BLaER1 treated with 17β-estradiol and CSF1 and Interleukin-3, amounts not matched to agents 10 nM and 100 nM (cell line): Measurements from ENCODE around the gene KCTD15.

ENCODE experiments used
- H3K27ac ChIP-seq, 11 experiments: shearing (Covaris generic); formaldehyde crosslinking; 2 replicates each; pipeline ENCODE4 v1.8.1; 2022
- H3K27me3 ChIP-seq, 11 experiments: shearing (Covaris generic); formaldehyde crosslinking; 2 replicates each; pipeline ENCODE4 v1.8.1; 2022
- H3K36me3 ChIP-seq, 11 experiments: shearing (Covaris generic); formaldehyde crosslinking; 2 replicates each; pipeline ENCODE4 v1.8.1; 2022
- H3K4me1 ChIP-seq, 10 experiments: shearing (Covaris generic); formaldehyde crosslinking; 2 replicates each; pipeline ENCODE4 v1.8.1; 2022
- H3K4me2 ChIP-seq, 11 experiments: shearing (Covaris generic); formaldehyde crosslinking; 2 replicates each; pipeline ENCODE4 v1.8.1; 2022
- H3K4me3 ChIP-seq, 10 experiments: shearing (Covaris generic); formaldehyde crosslinking; 2 replicates each; pipeline ENCODE4 v1.8.1; 2022
- H3K9ac ChIP-seq, 11 experiments: shearing (Covaris generic); formaldehyde crosslinking; 2 replicates each; pipeline ENCODE4 v1.8.1; 2022
- H3K9me3 ChIP-seq, 11 experiments: shearing (Covaris generic); formaldehyde crosslinking; replicated peaks in 1 of 11; 2 replicates each; pipeline ENCODE4 v1.8.1; 2022
- H4K20me1 ChIP-seq, 11 experiments: shearing (Covaris generic); formaldehyde crosslinking; 2 replicates each; pipeline ENCODE4 v1.8.1; 2022
- Cebpa-rat ChIP-seq, 11 experiments: shearing (Covaris generic); IDR thresholded peaks; 2 replicates each; pipeline ENCODE4 v1.8.1; 2022

Gene KCTD15

DNA sequence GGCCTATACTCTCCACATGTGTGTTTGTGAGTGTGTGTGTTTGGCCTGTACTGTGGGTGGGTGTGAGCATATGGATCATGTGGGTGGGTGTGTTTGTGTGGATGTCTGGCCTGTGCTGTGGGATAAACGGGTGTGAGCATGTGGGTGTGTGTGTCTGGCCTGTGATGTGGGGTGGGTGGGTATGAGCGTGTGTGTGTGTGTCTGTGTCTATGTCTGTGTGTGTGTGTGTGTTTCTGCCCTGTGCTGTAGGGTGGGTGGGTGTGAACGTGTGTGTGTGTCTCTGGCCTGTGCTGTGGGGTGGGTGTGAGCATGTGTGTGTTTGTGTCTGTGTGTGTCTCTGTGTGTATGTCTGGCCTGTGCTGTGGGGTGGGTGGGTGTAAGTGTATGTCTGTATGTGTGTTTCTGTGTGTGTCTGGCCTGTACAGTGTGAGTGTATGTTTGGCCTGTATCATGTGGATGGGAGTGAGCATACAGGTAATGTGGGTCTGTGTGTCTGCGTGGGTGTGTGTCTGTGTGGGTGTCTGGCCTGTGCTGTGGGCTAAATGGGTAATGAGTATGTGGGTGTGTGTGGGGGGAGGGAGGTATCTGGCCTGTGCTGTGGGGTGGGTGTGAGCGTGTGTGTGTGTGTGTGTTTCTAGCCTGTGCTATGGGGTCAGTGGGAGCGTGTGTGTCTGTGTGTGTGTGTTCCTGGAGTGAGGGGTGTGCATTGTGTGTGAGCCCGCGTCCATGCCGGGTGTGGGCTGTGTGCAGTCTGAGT is 20.8 kb upstream of the KCTD15 start:
- H3K9ac ChIP-seq: no peak overlapping the region
- H3K4me2 ChIP-seq: no peak overlapping the region
- H3K4me3 ChIP-seq: no peak overlapping the region
- peaks cover 0 to 12% (median 4%) of the 10 kb centered on the region in 10 experiments; a peak in 10 of 20 replicates for H3K4me1 ChIP-seq
- TF ChIP-seq Cebpa-rat (IDR thresholded peaks at IDR 0.05): no peak
- H3K27me3 ChIP-seq: peaks cover 0 to 17% (median 9%) of the 10 kb centered on the region in 11 experiments; a peak in 8 of 22 replicates
- H3K9me3 ChIP-seq: no peaks in the 10 kb centered on the region
- H3K27ac ChIP-seq: no peak overlapping the region
- H4K20me1 ChIP-seq: peaks cover 0 to 17% (median 4%) of the 10 kb centered on the region in 11 experiments; a peak in 10 of 22 replicates
- H3K36me3 ChIP-seq: no peaks in the 10 kb centered on the region

DNA sequence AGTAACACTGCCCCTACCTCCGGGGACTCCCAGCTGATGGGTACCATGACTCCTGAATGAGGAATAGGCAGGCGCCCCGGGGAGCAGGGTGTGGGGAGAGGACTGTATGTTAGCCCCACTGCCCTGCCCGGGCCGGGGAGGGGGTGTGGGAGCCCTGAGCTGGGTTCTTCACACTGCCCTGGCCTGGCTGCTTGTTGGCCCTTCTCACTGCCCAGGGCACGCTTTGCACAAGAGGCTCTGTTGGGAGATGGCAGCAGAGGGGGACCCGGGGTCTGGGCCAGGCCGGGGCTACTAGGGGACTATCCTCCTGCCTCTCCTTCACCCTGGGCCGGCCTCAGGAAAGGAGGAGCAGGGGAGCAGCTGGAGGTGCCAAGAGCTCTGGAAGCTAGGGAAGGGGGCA is 19.3 kb upstream of the KCTD15 start:
- no peak overlapping the region for H3K9ac ChIP-seq
- no peak overlapping the region for H3K4me3 ChIP-seq
- no peak overlapping the region for H3K4me2 ChIP-seq
- no peaks in the 10 kb centered on the region for H3K36me3 ChIP-seq
- peaks cover 0 to 6% (median 0%) of the 10 kb centered on the region in 11 experiments; a peak in 3 of 22 replicates for H4K20me1 ChIP-seq
- H3K27me3 ChIP-seq: peaks cover 0 to 12% (median 7%) of the 10 kb centered on the region in 11 experiments; a peak in 7 of 22 replicates
- H3K9me3 ChIP-seq: peaks cover 0 to 4% (median 0%) of the 10 kb centered on the region in 11 experiments; a peak in 6 of 22 replicates
- H3K27ac ChIP-seq: no peak overlapping the region
- H3K4me1 ChIP-seq: peaks cover 0 to 22% (median 5%) of the 10 kb centered on the region in 10 experiments; a peak in 11 of 20 replicates
- TF ChIP-seq Cebpa-rat (IDR thresholded peaks at IDR 0.05): no peak

DNA sequence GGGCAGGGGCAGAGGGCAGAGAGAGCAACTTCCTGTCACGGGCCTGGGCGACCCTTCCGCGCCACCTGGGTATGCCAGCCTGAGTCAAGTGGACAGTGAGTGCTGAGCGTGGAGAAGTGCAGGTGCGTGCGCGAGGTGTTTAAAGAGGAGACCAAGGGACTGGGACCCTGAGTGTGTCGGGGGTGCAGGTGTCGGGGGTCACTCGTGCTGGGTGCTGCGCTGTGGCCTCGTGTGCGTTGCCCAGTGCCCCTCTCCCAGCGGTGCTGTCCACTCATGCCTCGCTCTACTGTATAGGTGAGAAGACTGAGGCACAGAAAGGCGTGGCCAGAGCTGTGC is 18.9 kb upstream of the KCTD15 start:
- H3K4me3 ChIP-seq: no peak overlapping the region
- H3K4me1 ChIP-seq: peaks cover 0 to 22% (median 5%) of the 10 kb centered on the region in 10 experiments; a peak in 11 of 20 replicates
- no peak overlapping the region for H3K9ac ChIP-seq
- peaks cover 0 to 12% (median 7%) of the 10 kb centered on the region in 11 experiments; a peak in 7 of 22 replicates for H3K27me3 ChIP-seq
- peaks cover 0 to 6% (median 0%) of the 10 kb centered on the region in 11 experiments; a peak in 3 of 22 replicates for H4K20me1 ChIP-seq
- H3K27ac ChIP-seq: no peak overlapping the region
- H3K9me3 ChIP-seq: peaks cover 0 to 8% (median 0%) of the 10 kb centered on the region in 11 experiments; a peak in 7 of 22 replicates
- H3K36me3 ChIP-seq: no peaks in the 10 kb centered on the region
- TF ChIP-seq Cebpa-rat (IDR thresholded peaks at IDR 0.05): no peak
- peak overlapping the region in 2 of 11 experiments; percentile 91 to 92; a peak in 3 of 22 replicates for H3K4me2 ChIP-seq

DNA sequence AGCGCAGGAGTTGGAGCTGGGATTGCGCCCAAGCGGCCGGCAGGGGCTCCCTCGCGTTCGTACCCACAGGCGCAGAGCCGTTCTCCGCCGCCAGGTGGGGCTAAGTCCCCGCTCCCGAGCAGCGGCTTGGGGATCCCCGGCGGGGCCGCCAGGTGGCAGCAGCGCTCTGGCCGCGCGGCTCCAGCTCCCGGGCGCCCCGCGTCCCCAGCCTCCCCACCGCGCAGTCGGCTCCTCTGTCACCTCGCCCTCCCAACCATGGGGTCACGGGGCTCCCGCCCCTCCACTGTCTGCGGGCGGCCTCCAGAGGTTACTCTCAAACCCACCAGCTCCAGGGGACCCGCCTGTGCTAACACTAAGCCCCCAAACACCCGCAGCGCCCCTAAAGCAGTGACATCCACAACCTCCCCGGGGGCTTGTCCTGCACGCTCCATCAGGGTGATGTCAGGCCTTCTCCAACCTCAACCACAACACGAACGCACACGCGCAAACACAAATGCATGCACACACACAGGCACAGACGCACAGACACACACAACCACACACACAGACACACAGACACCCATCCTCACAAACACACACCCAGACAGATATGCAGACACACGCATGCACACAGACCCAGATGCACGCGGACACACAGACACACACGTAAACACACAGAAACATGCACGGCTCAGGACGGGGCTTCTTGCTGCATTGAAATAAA is 18.4 kb upstream of the KCTD15 start:
- peak overlapping the region; percentile 16 to 64 (median 54); a peak in 16 of 22 replicates for H3K9ac ChIP-seq
- no peak overlapping the region for H3K27ac ChIP-seq
- H3K4me1 ChIP-seq: peaks cover 0 to 22% (median 5%) of the 10 kb centered on the region in 10 experiments; a peak in 11 of 20 replicates
- no peaks in the 10 kb centered on the region for H3K36me3 ChIP-seq
- peaks cover 0 to 12% (median 7%) of the 10 kb centered on the region in 11 experiments; a peak in 7 of 22 replicates for H3K27me3 ChIP-seq
- H4K20me1 ChIP-seq: peaks cover 0 to 6% (median 0%) of the 10 kb centered on the region in 11 experiments; a peak in 3 of 22 replicates
- no peak for TF ChIP-seq Cebpa-rat (IDR thresholded peaks at IDR 0.05)
- peak overlapping the region; percentile 80 to 94 (median 90) for H3K4me2 ChIP-seq
- peak overlapping the region; percentile 35 to 62 (median 46); a peak in 14 of 20 replicates for H3K4me3 ChIP-seq
- peaks cover 0 to 9% (median 0%) of the 10 kb centered on the region in 11 experiments; a peak in 7 of 22 replicates for H3K9me3 ChIP-seq

DNA sequence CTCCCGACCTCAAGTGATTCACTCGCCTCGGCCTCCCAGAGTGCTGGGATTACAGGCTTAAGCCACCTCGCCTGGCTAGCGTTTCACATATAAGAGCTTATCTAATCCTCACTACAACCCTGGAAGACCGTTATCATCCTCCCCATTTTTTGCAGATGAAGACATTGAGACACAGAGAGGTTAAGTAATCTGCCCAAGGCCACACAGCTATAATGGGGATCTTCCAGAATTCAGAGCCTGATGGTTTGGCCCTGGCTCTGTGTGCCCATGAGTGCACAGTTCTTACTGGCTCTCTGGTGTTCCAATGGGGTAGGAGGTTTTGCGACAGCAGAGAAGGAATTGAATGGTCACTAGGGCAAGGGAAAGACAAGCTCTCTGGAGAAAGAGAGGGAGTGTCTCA is 16.8 kb upstream of the KCTD15 start:
- peaks cover 0 to 6% (median 0%) of the 10 kb centered on the region in 11 experiments; a peak in 3 of 22 replicates for H4K20me1 ChIP-seq
- no peak overlapping the region for H3K4me2 ChIP-seq
- H3K4me1 ChIP-seq: peaks cover 0 to 22% (median 5%) of the 10 kb centered on the region in 10 experiments; a peak in 11 of 20 replicates
- H3K27me3 ChIP-seq: peaks cover 0 to 12% (median 7%) of the 10 kb centered on the region in 11 experiments; a peak in 7 of 22 replicates
- H3K27ac ChIP-seq: no peak overlapping the region
- H3K36me3 ChIP-seq: no peaks in the 10 kb centered on the region
- no peak overlapping the region for H3K9ac ChIP-seq
- H3K9me3 ChIP-seq: peaks cover 0 to 9% (median 0%) of the 10 kb centered on the region in 11 experiments; a peak in 7 of 22 replicates
- no peak for TF ChIP-seq Cebpa-rat (IDR thresholded peaks at IDR 0.05)
- H3K4me3 ChIP-seq: no peak overlapping the region

DNA sequence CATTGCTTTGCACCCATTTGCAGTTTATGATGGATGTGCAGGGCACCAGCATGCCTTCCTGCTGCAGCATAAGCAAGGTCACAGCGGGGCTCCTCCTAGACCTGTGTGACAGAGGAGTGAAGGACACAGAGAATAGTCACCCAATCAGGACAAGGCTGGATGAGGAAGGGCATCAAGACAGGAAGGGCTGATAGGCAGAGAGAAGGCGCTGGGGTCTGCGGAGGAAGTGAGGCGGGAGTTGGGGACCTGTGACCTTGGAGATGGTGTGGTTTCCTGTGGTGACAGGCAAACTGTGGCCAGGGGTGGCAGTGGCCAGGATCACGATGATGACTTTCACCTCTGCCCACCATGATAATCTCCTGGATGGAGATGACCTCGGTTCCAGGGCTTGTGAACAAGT is 16.4 kb upstream of the KCTD15 start:
- peaks cover 0 to 9% (median 0%) of the 10 kb centered on the region in 11 experiments; a peak in 7 of 22 replicates for H3K9me3 ChIP-seq
- H4K20me1 ChIP-seq: peaks cover 0 to 5% (median 0%) of the 10 kb centered on the region in 11 experiments; a peak in 3 of 22 replicates
- no peak overlapping the region for H3K27ac ChIP-seq
- no peak for TF ChIP-seq Cebpa-rat (IDR thresholded peaks at IDR 0.05)
- H3K4me3 ChIP-seq: no peak overlapping the region
- H3K27me3 ChIP-seq: peaks cover 0 to 12% (median 7%) of the 10 kb centered on the region in 11 experiments; a peak in 7 of 22 replicates
- H3K4me1 ChIP-seq: peaks cover 0 to 22% (median 5%) of the 10 kb centered on the region in 10 experiments; a peak in 12 of 20 replicates
- 0 out of 22 replicates have a peak overlapping the region, but pooled peaks of 1 of the 11 experiments have one; percentile 2 for H3K4me2 ChIP-seq
- no peaks in the 10 kb centered on the region for H3K36me3 ChIP-seq
- H3K9ac ChIP-seq: no peak overlapping the region

DNA sequence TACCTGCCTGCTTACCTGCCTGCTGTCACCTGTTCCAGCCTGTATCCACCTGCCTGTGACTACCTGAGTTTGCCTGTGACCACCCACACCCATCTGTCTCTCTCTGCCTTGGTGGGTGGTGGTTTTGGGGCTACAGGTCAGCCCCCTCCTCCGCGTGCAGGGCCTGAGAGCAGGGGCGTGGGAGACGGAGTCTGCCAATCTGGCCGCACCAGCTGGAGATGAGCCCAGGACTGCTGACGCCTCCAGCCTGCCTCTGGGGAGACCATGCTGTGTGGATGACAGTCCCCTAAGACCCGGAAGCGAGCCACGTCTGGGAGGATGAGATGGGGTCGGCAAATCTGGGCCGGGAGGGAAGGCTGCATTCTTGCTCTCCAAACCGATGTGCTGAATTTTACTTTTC is 15.9 kb upstream of the KCTD15 start:
- peaks cover 0 to 12% (median 7%) of the 10 kb centered on the region in 11 experiments; a peak in 7 of 22 replicates for H3K27me3 ChIP-seq
- H3K4me1 ChIP-seq: peaks cover 1 to 24% (median 6%) of the 10 kb centered on the region in 10 experiments; a peak in 15 of 20 replicates
- no peak for TF ChIP-seq Cebpa-rat (IDR thresholded peaks at IDR 0.05)

DNA sequence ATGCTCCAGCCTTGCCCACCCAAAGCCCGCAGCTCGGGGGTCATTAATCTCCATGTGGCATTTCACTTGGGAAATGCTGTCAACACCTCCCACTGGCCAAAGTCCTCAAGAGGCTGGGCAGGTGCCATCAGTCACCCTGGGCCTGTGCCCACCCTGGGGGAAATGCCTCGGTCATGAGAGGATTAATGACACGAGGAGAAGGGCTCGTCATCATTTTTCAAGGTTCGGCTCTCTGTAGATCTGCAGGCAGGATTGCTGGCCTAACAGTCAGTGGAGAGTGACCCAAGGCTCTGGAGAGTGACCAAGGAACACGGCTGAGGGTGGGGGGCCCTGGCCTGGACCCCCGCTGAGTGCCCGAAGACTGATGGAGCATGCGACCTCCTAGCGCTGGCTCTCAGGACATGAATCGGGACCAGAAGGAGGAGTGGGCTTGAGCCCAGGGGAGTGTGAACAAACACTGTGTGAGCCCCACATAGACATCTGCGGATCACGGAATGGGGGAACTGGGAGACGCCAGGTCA is 15.2 kb upstream of the KCTD15 start:
- H3K4me3 ChIP-seq: no peak overlapping the region
- H4K20me1 ChIP-seq: peaks cover 0 to 5% (median 0%) of the 10 kb centered on the region in 11 experiments; a peak in 2 of 22 replicates
- no peak for TF ChIP-seq Cebpa-rat (IDR thresholded peaks at IDR 0.05)
- H3K4me1 ChIP-seq: peaks cover 3 to 28% (median 9%) of the 10 kb centered on the region in 10 experiments; a peak in 15 of 20 replicates
- H3K4me2 ChIP-seq: peak overlapping the region in 4 of 11 experiments; percentile 11 to 24 (median 15); a peak in 4 of 22 replicates
- H3K27ac ChIP-seq: no peak overlapping the region
- H3K27me3 ChIP-seq: peaks cover 0 to 12% (median 7%) of the 10 kb centered on the region in 11 experiments; a peak in 7 of 22 replicates
- no peak overlapping the region for H3K9ac ChIP-seq
- peaks cover 0 to 9% (median 0%) of the 10 kb centered on the region in 11 experiments; a peak in 7 of 22 replicates for H3K9me3 ChIP-seq
- no peaks in the 10 kb centered on the region for H3K36me3 ChIP-seq

More for the DNA sequence above, 15.9 kb upstream of the KCTD15 start:
- H3K36me3 ChIP-seq: no peaks in the 10 kb centered on the region
- H4K20me1 ChIP-seq: peaks cover 0 to 5% (median 0%) of the 10 kb centered on the region in 11 experiments; a peak in 2 of 22 replicates
- H3K9me3 ChIP-seq: peaks cover 0 to 9% (median 0%) of the 10 kb centered on the region in 11 experiments; a peak in 7 of 22 replicates
- H3K4me2 ChIP-seq: no peak overlapping the region
- no peak overlapping the region for H3K9ac ChIP-seq
- no peak overlapping the region for H3K27ac ChIP-seq
- H3K4me3 ChIP-seq: no peak overlapping the region
